Psoas muscle (tissue), 8 donors: ENCODE data around the gene VBP1. TPM values are rescaled to one million over a fixed set of nuclear protein-coding genes. Genes with fewer than 3 reads are reported as not detected.

Experiments used
- ATAC-seq, 4 donors: fragments of 200-7000 bp; cut with Tn5 transposase; one replicate each; pipeline ENCODE4 v1.9.1; 2020; ENCODE audit warnings: moderate library complexity in 3 of 4, mild to moderate bottlenecking in 2 of 4
- DNase-seq, 2 donors: peaks; one replicate each; pipeline ENCODE4 v3.0.0-alpha.2; 2020
- H3K27ac ChIP-seq: fragments of 200-600 bp; one replicate; pipeline ENCODE4 v1.8.0; 2022
- H3K27me3 ChIP-seq, 3 donors: fragments of 200-600 bp in 1 of 3; one replicate each; pipeline versions ENCODE4 v1.6.1 to v1.8.0; 2013 to 2022; ENCODE audit warnings: low read length in 2 of 3, mild to moderate bottlenecking in 2 of 3, moderate library complexity in 1 of 3; ENCODE audit not compliant: insufficient read depth in 3 of 3
- H3K36me3 ChIP-seq, 2 donors: fragments of 200-600 bp in 1 of 2; one replicate each; pipeline versions ENCODE4 v1.6.1 to v1.8.0; 2013 to 2022; ENCODE audit warnings: low read depth in 1 of 2, mild to moderate bottlenecking in 1 of 2, moderate library complexity in 1 of 2; ENCODE audit not compliant: insufficient read depth in 1 of 2
- H3K4me1 ChIP-seq: fragments of 200-600 bp; one replicate; pipeline ENCODE4 v1.8.0; 2022
- H3K4me3 ChIP-seq: fragments of 200-600 bp; one replicate; pipeline ENCODE4 v1.8.0; 2022; ENCODE audit warnings: mild to moderate bottlenecking
- H3K9me3 ChIP-seq: fragments of 200-600 bp; one replicate; pipeline ENCODE4 v1.8.0; 2022
- CTCF ChIP-seq: fragments of 200-600 bp; IDR thresholded peaks from one replicate; pipeline ENCODE4 v1.8.0; 2022; ENCODE audit warnings: antibody characterized with exemption
- WGBS, 3 donors: extraction: QIAGEN DNeasy Blood & Tissue Kit; methylation state at CpG; one replicate each; pipeline versions ENCODE4 v1.1.6 to v1.1.7; 2013; 5-methylcytosine and 5-hydroxymethylcytosine counted together
- intact Hi-C, 2 donors: fragments of 100-400 bp; cut with DNase I; formaldehyde crosslinking; loops; one replicate each; pipeline versions ENCODE4 v1.11.0 to v1.14.2; 2022
- polyA plus RNA-seq, 3 donors: library from polyadenylated mRNA; stranded (reverse); fragments of 200-250 nt; gene quantifications; one replicate each; pipeline ENCODE4 v1.2.3, GENCODE V29; 2013
- total RNA-seq, 4 donors: library from RNA; stranded (reverse); fragmentation: NEBNext Ultra II Directional in 2 of 4; extraction: Animal tissue kit (Norgen Biotek cat#: 25700) in 2 of 4; gene quantifications; one replicate each; pipeline versions ENCODE4 v1.2.1 to v1.2.4, GENCODE V29; 2021 to 2023
- donor health status: healthy with polysubstance abuse.
- donor health status: DM: no; HTN: no; CAD: no; lungs with moderate emphysema.
- donor health status: Bipolar disorder and iron deficiency.
- donor health status: healthy.
- donor health status: DM: yes; HTN: yes; CAD: no.
- donor health status: DM: no; HTN: no; CAD: no.
- donor health status: DM: no; HTN: no; CAD: no.
- donor health status: DM: yes; HTN: yes; CAD: no.

VBP1 gene
- total and polyA plus RNA-seq, 7 donors = 49.1 to 92.8 (median 59.3) TPM

- H3K9me3 ChIP-seq = no peaks in the 10 kb centered on the region
- H3K36me3 ChIP-seq = no peaks in the 10 kb centered on the region
- H3K4me1 ChIP-seq = no peaks in the 10 kb centered on the region
- H3K4me3 ChIP-seq = no peak overlapping the region
- H3K27me3 ChIP-seq = no peaks in the 10 kb centered on the region
- DNase-seq = no peak
- H3K27ac ChIP-seq = no peak overlapping the region
- TF ChIP-seq CTCF = no peak
- ATAC-seq = no peak
- WGBS, 3 donors = 66 to 92% (median 90%) methylated on average over 3 of the region's 3 CpGs
- intact Hi-C loops = no loop called here
Measured at GRCh38 chrX:155211208-155211607, 5.1 kb upstream of the VBP1 start.

DNA sequence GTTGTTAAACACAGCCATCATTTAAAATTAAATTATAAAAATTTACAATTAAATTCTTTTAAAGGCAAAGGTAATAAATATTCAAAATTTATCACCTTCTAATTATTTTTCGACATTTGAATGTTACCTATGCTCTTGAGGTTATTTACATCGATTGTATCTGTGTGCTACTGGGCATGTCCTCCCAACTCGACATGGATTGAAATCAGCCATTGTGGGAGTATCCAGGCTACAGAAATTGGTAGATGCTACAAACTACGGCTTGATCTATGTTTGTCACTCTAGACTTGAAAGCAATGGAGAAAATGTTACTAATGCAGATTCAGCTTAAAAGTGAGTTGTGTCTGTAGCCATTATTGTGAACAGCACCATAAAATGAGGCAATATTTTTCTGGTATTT, 2.5 kb upstream of the VBP1 start:
- H3K27me3 ChIP-seq = no peaks in the 10 kb centered on the region
- H3K4me1 ChIP-seq = no peaks in the 10 kb centered on the region
- no peak for TF ChIP-seq CTCF
- WGBS, 3 donors = 71 to 87% (median 83%) methylated on average over 4 of the region's 4 CpGs
- no peak overlapping the region for H3K4me3 ChIP-seq
- no peak for DNase-seq
- no peak overlapping the region for H3K27ac ChIP-seq
- no peak for ATAC-seq
- no peaks in the 10 kb centered on the region for H3K9me3 ChIP-seq
- H3K36me3 ChIP-seq = no peaks in the 10 kb centered on the region
- intact Hi-C loops = no loop called here

DNA sequence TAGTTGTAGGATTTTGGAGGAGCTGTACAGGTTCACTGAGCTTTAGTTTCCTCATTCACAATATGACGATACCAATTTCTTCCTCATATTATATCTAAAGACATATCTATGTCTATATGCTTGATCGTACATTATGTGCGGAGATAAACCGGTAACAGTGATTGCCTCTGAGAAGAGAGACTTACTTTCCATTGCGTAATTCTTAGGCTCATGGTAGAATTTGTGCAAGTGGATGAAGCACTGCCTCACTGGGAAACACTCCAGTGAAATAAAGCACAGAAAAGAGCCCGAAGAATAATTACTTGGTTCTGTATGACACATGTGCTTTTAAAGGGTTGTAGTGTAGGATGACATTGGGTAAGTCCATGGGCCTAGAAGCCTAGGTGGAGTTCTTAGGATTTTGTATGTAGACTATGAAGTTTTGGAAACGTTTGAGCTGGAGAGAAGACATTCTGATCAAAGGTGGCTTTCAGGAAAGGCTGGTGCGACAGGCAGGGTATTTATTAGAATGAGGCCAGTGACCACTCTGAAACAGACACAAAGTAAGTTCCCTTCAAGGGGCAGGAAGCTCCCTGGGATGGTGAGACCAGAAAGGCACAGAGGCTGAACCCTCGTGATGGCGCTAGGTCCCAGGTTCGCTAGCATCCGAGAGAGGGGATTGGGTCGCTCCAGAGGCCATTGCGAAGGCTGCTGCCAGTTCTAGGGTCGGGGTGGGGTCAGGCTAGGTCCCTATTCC, 649 bp upstream of the VBP1 start:
- no peaks in the 10 kb centered on the region for H3K4me1 ChIP-seq
- H3K9me3 ChIP-seq = no peaks in the 10 kb centered on the region
- peaks cover 0 to 4% of the 10 kb centered on the region in 2 donors for H3K36me3 ChIP-seq
- no peak for DNase-seq
- H3K27ac ChIP-seq = peak overlapping the region; percentile 84
- peak overlapping the region; percentile 74 for H3K4me3 ChIP-seq
- 38 to 57% (median 41%) methylated on average over 14 to 15 of the region's 15 CpGs for WGBS, 3 donors
- H3K27me3 ChIP-seq = no peaks in the 10 kb centered on the region
- peak; percentile 20 to 57 (median 26) for ATAC-seq
- TF ChIP-seq CTCF = no peak
- intact Hi-C loops = no loop called here

- no peak for TF ChIP-seq CTCF
- intact Hi-C loops = no loop called here
- H3K4me3 ChIP-seq = peak overlapping the region; percentile 74
- ATAC-seq (no peak), DNase-seq (no peak)
- 5 to 26% (median 6%) methylated on average over 11 of the region's 11 CpGs for WGBS, 3 donors
- peak overlapping the region; percentile 84 for H3K27ac ChIP-seq
- H3K4me1 ChIP-seq = no peaks in the 10 kb centered on the region
- no peaks in the 10 kb centered on the region for H3K27me3 ChIP-seq
- H3K36me3 ChIP-seq = peaks cover 0 to 10% of the 10 kb centered on the region in 2 donors
- H3K9me3 ChIP-seq = no peaks in the 10 kb centered on the region
Measured at GRCh38 chrX:155216940-155217440, 730 bp downstream of the VBP1 start.
